ENCODE measurements around the gene SSR1. TPM values are rescaled to one million over a fixed set of nuclear protein-coding genes. Genes with fewer than 3 reads are reported as not detected.
"Not testable (repeated sequence)": the region's sequence is repeated elsewhere in the genome, so short reads cannot be mapped to it uniquely, and the experiment has no call there.

Gene SSR1
- total RNA-seq, 2 experiments from 2014 or later, result 49.6 to 55.1 TPM

DNA sequence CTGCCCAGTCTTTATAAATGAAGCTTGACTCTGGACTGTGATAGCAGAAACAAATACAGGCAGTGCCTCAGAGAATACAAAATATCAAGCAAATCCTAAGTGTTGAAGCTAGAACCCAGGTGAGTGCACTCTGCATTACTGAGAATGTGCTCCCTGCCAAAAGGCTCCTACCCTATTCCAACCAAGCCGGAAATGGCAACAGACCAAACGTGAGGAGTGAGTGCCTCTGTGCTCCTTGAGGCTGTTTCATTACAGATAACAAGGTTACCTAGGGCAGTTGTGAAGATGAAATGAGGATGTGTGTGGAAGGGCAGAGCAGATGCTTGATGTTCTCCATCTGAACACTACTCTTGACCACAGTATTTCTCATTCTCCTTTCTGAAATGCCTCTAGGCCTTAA, 29.3 kb downstream of the SSR1 start:
- no peak overlapping the region for H3K4me3 ChIP-seq (ENCODE audit: low read length)
- H3K4me1 ChIP-seq (ENCODE audit: insufficient read depth, low read length), result peaks cover 10% of the 10 kb centered on the region
- Mint-ChIP-seq H3K36me3 (ENCODE audit: low read depth) (peaks cover 30% of the 10 kb centered on the region), H3K4me3 (no peak overlapping the region), H3K27me3 (no peaks in the 10 kb centered on the region), H3K27ac (peak overlapping the region; percentile 32), H3K9me3 (no peaks in the 10 kb centered on the region), H3K4me1 (ENCODE audit: low read depth) (peaks cover 17% of the 10 kb centered on the region)
- no peak for ATAC-seq (ENCODE audit: poor library complexity)
- TF ChIP-seq, protein P1, sequence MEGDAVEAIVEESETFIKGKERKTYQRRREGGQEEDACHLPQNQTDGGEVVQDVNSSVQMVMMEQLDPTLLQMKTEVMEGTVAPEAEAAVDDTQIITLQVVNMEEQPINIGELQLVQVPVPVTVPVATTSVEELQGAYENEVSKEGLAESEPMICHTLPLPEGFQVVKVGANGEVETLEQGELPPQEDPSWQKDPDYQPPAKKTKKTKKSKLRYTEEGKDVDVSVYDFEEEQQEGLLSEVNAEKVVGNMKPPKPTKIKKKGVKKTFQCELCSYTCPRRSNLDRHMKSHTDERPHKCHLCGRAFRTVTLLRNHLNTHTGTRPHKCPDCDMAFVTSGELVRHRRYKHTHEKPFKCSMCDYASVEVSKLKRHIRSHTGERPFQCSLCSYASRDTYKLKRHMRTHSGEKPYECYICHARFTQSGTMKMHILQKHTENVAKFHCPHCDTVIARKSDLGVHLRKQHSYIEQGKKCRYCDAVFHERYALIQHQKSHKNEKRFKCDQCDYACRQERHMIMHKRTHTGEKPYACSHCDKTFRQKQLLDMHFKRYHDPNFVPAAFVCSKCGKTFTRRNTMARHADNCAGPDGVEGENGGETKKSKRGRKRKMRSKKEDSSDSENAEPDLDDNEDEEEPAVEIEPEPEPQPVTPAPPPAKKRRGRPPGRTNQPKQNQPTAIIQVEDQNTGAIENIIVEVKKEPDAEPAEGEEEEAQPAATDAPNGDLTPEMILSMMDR (IDR thresholded peaks at IDR 0.05), result no peak
- no peak for DNase-seq
- ChIA-PET POLR2A (interaction anchor here (1.5 kb wide), 1 partner anchor 106 kb away, joined by 5 read pairs; the partner anchor contains the start of genes CAGE1 and RIOK1), CTCF (no interaction called here)
- H3K27me3 ChIP-seq (ENCODE audit: control insufficient read depth in 1 of 2, insufficient read depth in 2 of 2, low read length in 2 of 2), result no peaks in the 10 kb centered on the region
- H3K9me3 ChIP-seq (ENCODE audit: control insufficient read depth in 1 of 2, insufficient read depth in 1 of 2, low read length in 2 of 2), result no peaks in the 10 kb centered on the region
- intact Hi-C loops (cut with DNase I, micrococcal nuclease), result no loop called here
- no peak overlapping the region for H3K27ac ChIP-seq (ENCODE audit: low read depth in 1 of 2, low read length in 2 of 2)
- H3K36me3 ChIP-seq (ENCODE audit: insufficient read depth, low read length), result peaks cover 21% of the 10 kb centered on the region

DNA sequence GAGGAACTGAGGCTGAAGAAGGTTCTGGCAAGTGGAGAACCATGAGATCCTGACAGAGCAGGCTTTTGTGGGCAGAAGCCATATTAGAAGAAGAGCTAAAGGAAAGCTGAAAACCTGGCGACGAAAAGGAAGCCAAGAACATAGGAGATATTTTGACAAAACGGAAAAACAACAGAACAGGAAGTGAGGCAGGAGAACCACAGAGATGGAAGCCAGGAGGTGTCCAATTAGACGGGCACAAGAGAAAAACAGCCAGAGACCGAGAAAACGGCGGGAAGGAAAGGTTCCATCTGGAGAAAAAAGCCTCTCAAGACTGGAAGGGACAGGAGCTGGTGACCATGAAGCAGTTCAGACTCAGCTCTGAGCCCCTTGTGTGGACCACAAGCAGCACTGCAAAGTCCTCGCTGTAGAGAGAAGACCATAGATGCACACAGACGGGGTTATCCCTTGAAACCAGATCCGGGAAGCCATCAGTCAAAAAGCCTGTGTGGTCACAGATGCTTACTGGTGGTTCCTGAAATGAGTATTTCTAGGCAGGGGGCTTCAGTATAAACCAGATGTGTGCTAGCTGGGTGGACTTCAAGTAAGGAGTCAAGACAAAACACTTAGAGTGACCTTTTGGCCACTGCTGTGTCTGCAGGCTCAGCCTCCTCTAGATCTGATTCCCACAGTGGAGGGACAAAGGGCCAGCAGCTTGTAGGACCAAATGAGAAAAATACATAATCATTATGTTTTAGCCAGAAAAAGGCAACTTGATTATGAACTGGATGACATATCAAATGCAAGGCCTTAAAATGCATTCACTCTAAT, 30.7 kb downstream of the SSR1 start:
- Histone ChIP-seq H3K9me3 (ENCODE audit: control insufficient read depth in 1 of 2, insufficient read depth in 1 of 2, low read length in 2 of 2) (no peaks in the 10 kb centered on the region), H3K27ac (ENCODE audit: low read depth in 1 of 2, low read length in 2 of 2) (peak overlapping the region in 1 of 2 donors; percentile 28), H3K36me3 (ENCODE audit: insufficient read depth, low read length) (peaks cover 8% of the 10 kb centered on the region), H3K4me3 (ENCODE audit: low read length) (no peak overlapping the region), H3K27me3 (ENCODE audit: control insufficient read depth in 1 of 2, insufficient read depth in 2 of 2, low read length in 2 of 2) (no peaks in the 10 kb centered on the region), H3K4me1 (ENCODE audit: insufficient read depth, low read length) (peaks cover 10% of the 10 kb centered on the region)
- CTCF ChIA-PET, result no interaction called here
- Mint-ChIP-seq H3K27ac (peak overlapping the region; percentile 67), H3K4me3 (peak overlapping the region; percentile 3), H3K9me3 (no peaks in the 10 kb centered on the region), H3K4me1 (ENCODE audit: low read depth) (peaks cover 17% of the 10 kb centered on the region), H3K36me3 (ENCODE audit: low read depth) (peaks cover 16% of the 10 kb centered on the region), H3K27me3 (no peaks in the 10 kb centered on the region)
- POLR2A ChIA-PET, result interaction anchor here (0.6 kb wide), 1 partner anchor 107 kb away, joined by 3 read pairs; the partner anchor contains the start of genes CAGE1 and RIOK1
- ATAC-seq (ENCODE audit: poor library complexity), result peak; percentile 24
- intact Hi-C loops (cut with DNase I, micrococcal nuclease), result no loop called here
- TF ChIP-seq, protein P1 (IDR thresholded peaks at IDR 0.05), result no peak
- no peak for DNase-seq

DNA sequence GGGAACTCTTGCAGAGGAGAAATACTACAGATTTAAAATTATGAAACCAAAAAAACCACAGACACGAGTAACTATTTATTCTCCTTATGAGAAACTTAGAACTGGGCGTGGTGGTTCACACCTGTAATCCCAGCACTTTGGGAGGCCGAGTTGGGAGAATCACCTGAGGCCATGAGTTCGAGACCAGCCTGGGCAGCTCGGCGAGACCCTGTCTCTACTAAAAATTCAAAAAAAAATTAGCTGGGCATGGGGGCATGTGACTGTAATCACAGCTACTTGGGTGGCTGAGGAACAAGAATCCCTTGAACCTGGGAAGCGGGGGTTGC, 36.8 kb downstream of the SSR1 start:
- Histone ChIP-seq H3K9me3 (ENCODE audit: control insufficient read depth in 1 of 2, insufficient read depth in 1 of 2, low read length in 2 of 2) (no peaks in the 10 kb centered on the region), H3K36me3 (ENCODE audit: insufficient read depth, low read length) (no peaks in the 10 kb centered on the region), H3K27me3 (ENCODE audit: control insufficient read depth in 1 of 2, insufficient read depth in 2 of 2, low read length in 2 of 2) (no peaks in the 10 kb centered on the region), H3K4me3 (ENCODE audit: low read length) (no peak overlapping the region), H3K4me1 (ENCODE audit: insufficient read depth, low read length) (peaks cover 2% of the 10 kb centered on the region), H3K27ac (ENCODE audit: low read depth in 1 of 2, low read length in 2 of 2) (no peak overlapping the region)
- no peaks in the 10 kb centered on the region for H3K27me3 Mint-ChIP-seq
- no peaks in the 10 kb centered on the region for H3K36me3 Mint-ChIP-seq (ENCODE audit: low read depth)
- no peaks in the 10 kb centered on the region for H3K9me3 Mint-ChIP-seq
- DNase-seq (no peak), ATAC-seq (ENCODE audit: poor library complexity) (no peak)
- no peak overlapping the region for H3K27ac Mint-ChIP-seq
- TF ChIP-seq, protein P1 (IDR thresholded peaks at IDR 0.05), result peak; percentile 36
- H3K4me3 Mint-ChIP-seq, result no peak overlapping the region
- peaks cover 2% of the 10 kb centered on the region for H3K4me1 Mint-ChIP-seq (ENCODE audit: low read depth)
- ChIA-PET CTCF (interaction anchor here (0.7 to 2.0 kb wide), 5 partner anchors 35 to 729 kb away, joined by 3 to 8 read pairs (median 3); no protein-coding TSS in a partner anchor), POLR2A (interaction anchor here (2.2 kb wide), 1 partner anchor 114 kb away, joined by 7 read pairs; the partner anchor contains the start of genes CAGE1 and RIOK1)
- intact Hi-C loops (cut with DNase I, micrococcal nuclease), result loop anchor here (1.0 to 10.0 kb wide), 3 partner anchors 339 to 731 kb away; no protein-coding TSS in a partner anchor

DNA sequence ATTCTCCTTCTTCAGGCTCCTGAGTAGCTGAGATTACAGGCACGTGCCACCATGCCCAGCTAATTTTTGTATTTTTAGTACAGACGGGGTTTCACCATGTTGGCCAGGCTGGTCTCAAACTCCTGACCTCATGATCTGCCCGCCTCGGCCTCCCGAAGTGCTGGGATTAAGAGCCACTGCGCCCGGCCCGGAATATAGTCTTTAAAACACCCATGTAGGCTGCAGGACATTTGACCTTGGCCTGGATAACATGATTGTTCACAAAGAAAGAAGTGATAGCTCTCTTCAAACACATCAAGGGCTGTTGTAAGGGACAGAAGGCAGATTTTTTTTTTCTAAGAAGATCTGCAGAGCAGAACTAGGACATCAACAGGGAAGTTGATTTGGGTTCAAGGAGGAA, 38.5 kb downstream of the SSR1 start:
- intact Hi-C loops (cut with DNase I, micrococcal nuclease), result loop anchor here in 1 of 2 experiments (10.0 kb wide), 1 partner anchor 730 kb away; no protein-coding TSS in a partner anchor
- H3K4me1 ChIP-seq (ENCODE audit: insufficient read depth, low read length); H3K4me1 Mint-ChIP-seq (ENCODE audit: low read depth); H3K27me3 ChIP-seq (ENCODE audit: control insufficient read depth in 1 of 2, insufficient read depth in 2 of 2, low read length in 2 of 2); ATAC-seq (ENCODE audit: poor library complexity); H3K4me3 ChIP-seq (ENCODE audit: low read length); CTCF ChIA-PET; H3K9me3 Mint-ChIP-seq; H3K36me3 ChIP-seq (ENCODE audit: insufficient read depth, low read length); H3K9me3 ChIP-seq (ENCODE audit: control insufficient read depth in 1 of 2, insufficient read depth in 1 of 2, low read length in 2 of 2); H3K27ac Mint-ChIP-seq; H3K36me3 Mint-ChIP-seq (ENCODE audit: low read depth); H3K27me3 Mint-ChIP-seq; DNase-seq; H3K4me3 Mint-ChIP-seq; H3K27ac ChIP-seq (ENCODE audit: low read depth in 1 of 2, low read length in 2 of 2): not testable (repeated sequence)
- POLR2A ChIA-PET, result interaction anchor here (0.8 to 2.2 kb wide), 3 partner anchors 13 to 600 kb away, joined by 3 to 7 read pairs (median 4); partner anchors contain the start of genes CAGE1 and RIOK1

Data from CD4-positive, alpha-beta T cell (primary cell).